OCI-LY7 (cell line): ENCODE data around the gene BICD2. TPM values are rescaled to one million over a fixed set of nuclear protein-coding genes. Genes with fewer than 3 reads are reported as not detected.

ENCODE experiments used
- BruUV-seq: library from RNA; stranded (reverse); fragments of 400-500 nt; replicated peaks from 2 replicates; lab custom pipeline; 2021; lab: Mats Ljungman, UMichigan
- CTCF ChIA-PET: fragments of 300-600 bp; sonication (Branson Sonifier 250); formaldehyde crosslinking; loops from one replicate; lab custom pipeline; 2022; ENCODE audit warnings: antibody characterized with exemption; ENCODE audit not compliant: unreplicated experiment; lab: Charles Lee
- POLR2A ChIA-PET: fragments of 300-600 bp; sonication (Branson Sonifier 250); formaldehyde crosslinking; loops from one replicate; lab custom pipeline; 2022; ENCODE audit warnings: antibody characterized with exemption; lab: Charles Lee
- DNase-seq: peaks from one replicate; pipeline ENCODE4 v3.0.0-alpha.2; 2015; ENCODE audit warnings: low spot score
- H2AFZ ChIP-seq: fragments of 200-600 bp; sonication (generic), shearing (Covaris generic); 2 replicates; pipeline ENCODE4 v1.6.1; 2014; ENCODE audit warnings: mild to moderate bottlenecking, antibody characterized with exemption, low read length, moderate library complexity
- H3K27ac ChIP-seq: fragments of 200-600 bp; sonication (generic); 2 replicates; pipeline ENCODE4 v1.5.1; 2014; ENCODE audit warnings: mixed run types, low read depth, mild to moderate bottlenecking, moderate library complexity, low read length, inconsistent platforms; ENCODE audit not compliant: poor library complexity, severe bottlenecking
- H3K36me3 ChIP-seq: fragments of 200-600 bp; sonication (generic); 2 replicates; pipeline ENCODE4 v1.6.1; 2014; ENCODE audit warnings: mild to moderate bottlenecking, antibody characterized with exemption, low read length, moderate library complexity, mixed read lengths; ENCODE audit not compliant: insufficient read depth
- H3K4me1 ChIP-seq: fragments of 200-600 bp; sonication (generic); 2 replicates; pipeline ENCODE4 v1.5.1; 2014; ENCODE audit warnings: mild to moderate bottlenecking, low read length; ENCODE audit not compliant: insufficient read depth, poor library complexity, severe bottlenecking
- H3K4me2 ChIP-seq: fragments of 200-600 bp; sonication (generic); 2 replicates; pipeline ENCODE4 v1.6.1; 2014; ENCODE audit warnings: mild to moderate bottlenecking, low read length
- H3K4me3 ChIP-seq: fragments of 200-600 bp; sonication (generic); 2 replicates; pipeline ENCODE4 v1.5.1; 2014; ENCODE audit warnings: mild to moderate bottlenecking, low read depth, low read length; ENCODE audit not compliant: poor library complexity, severe bottlenecking
- H3K79me2 ChIP-seq: fragments of 200-600 bp; sonication (generic); 2 replicates; pipeline ENCODE4 v1.6.1; 2016; ENCODE audit warnings: low read depth, mild to moderate bottlenecking, low read length, moderate library complexity, mixed read lengths; ENCODE audit not compliant: insufficient read depth
- H3K9me2 ChIP-seq: fragments of 200-600 bp; sonication (generic); 2 replicates; pipeline ENCODE4 v1.6.1; 2016; ENCODE audit warnings: mild to moderate bottlenecking, low read length, mixed read lengths; ENCODE audit not compliant: insufficient read depth
- H3K9me3 ChIP-seq: fragments of 200-600 bp; sonication (generic); 2 replicates; pipeline ENCODE4 v1.6.1; 2014; ENCODE audit warnings: mild to moderate bottlenecking, mixed run types, low read length, mixed read lengths
- H4K20me1 ChIP-seq: fragments of 200-600 bp; sonication (generic); 2 replicates; pipeline ENCODE4 v1.6.1; 2014; ENCODE audit warnings: mild to moderate bottlenecking, antibody characterized with exemption, low read length, moderate library complexity, mixed read lengths; ENCODE audit not compliant: insufficient read depth
- CTCF ChIP-seq: fragments of 200-600 bp; sonication (generic); conservative IDR thresholded peaks from 2 replicates; pipeline ENCODE4 v1.5.1; 2014; ENCODE audit warnings: mild to moderate bottlenecking, antibody characterized with exemption, low read length, moderate library complexity, mixed read lengths
- EZH2phosphoT487 ChIP-seq: fragments of 200-600 bp; sonication (generic); IDR thresholded peaks from 2 replicates; pipeline ENCODE4 v1.6.1; 2018; ENCODE audit warnings: low read depth, borderline replicate concordance, mild to moderate bottlenecking, mixed run types, antibody characterized with exemption, low read length, moderate library complexity, mixed read lengths
- intact Hi-C: fragments of 100-400 bp; cut with micrococcal nuclease; formaldehyde crosslinking; loops from one replicate; pipeline ENCODE4 v1.10.0; 2022; ENCODE audit not compliant: unreplicated experiment
- total RNA-seq, 2 experiments: library from RNA; depleted of rRNA in 1 of 2; stranded (reverse); fragments of >200 nt in 1 of 2; shearing (Covaris generic) in 1 of 2; gene quantifications; 2 replicates each; pipeline ENCODE4 v1.2.3, GENCODE V29; 2014 to 2022

The BICD2 gene
- total RNA-seq, 2 experiments from 2014 or later, result 46.5 to 71.0 TPM

DNA sequence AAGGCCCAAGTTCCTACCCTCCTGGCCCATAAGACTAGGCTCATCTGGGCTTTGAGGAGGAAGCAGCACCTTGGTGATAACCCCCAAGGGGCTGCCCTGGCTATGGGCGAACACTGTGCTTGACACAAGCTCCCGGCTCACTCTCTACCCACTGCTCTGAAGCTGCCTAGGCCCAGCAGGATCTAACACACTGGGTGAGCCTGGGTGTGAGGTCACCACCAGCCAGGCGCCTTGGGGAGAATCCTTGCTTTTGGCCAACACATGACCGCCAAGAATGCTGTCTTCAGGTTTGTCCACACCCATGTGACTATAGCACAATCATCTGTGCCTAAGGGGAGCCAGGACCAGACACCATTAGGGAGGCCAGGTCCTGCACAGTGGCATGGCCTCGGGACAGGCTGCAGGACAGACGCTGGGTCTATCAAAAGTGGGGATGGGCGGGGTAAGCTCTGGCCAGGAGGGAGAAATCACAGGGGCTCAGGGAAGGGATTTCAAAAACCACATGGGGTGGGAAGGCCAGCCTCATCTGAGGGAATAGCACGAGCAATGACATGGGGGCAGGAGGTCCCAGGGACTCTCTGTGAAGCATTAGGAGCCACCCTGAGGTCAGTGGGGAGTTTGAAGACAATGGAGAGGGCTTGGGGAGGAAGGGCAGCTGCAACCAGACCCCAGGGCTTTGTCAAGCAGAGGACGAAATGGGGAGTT lies 29.6 kb downstream of the BICD2 start:
- intact Hi-C loops, result no loop called here
- no peaks in the 10 kb centered on the region for H3K9me3 ChIP-seq
- H3K27ac ChIP-seq, result peak overlapping the region; percentile 8
- TF ChIP-seq CTCF (no peak), EZH2phosphoT487 (no peak)
- peak; percentile 39 for DNase-seq
- H3K9me2 ChIP-seq, result no peaks in the 10 kb centered on the region
- BruUV-seq, result no TSS peak
- POLR2A ChIA-PET, result interaction anchor here (2.1 kb wide), 1 partner anchor 14 kb away, joined by 4 read pairs; no protein-coding TSS in a partner anchor
- no peak overlapping the region for H2AFZ ChIP-seq
- peaks cover 15% of the 10 kb centered on the region for H4K20me1 ChIP-seq
- H3K79me2 ChIP-seq, result peaks cover 76% of the 10 kb centered on the region
- no peak overlapping the region for H3K4me3 ChIP-seq
- H3K36me3 ChIP-seq, result no peaks in the 10 kb centered on the region
- peaks cover 71% of the 10 kb centered on the region for H3K4me1 ChIP-seq
- peak overlapping the region; percentile 14; the same call in 1 of the 2 replicates for H3K4me2 ChIP-seq
- CTCF ChIA-PET, result no interaction called here

DNA sequence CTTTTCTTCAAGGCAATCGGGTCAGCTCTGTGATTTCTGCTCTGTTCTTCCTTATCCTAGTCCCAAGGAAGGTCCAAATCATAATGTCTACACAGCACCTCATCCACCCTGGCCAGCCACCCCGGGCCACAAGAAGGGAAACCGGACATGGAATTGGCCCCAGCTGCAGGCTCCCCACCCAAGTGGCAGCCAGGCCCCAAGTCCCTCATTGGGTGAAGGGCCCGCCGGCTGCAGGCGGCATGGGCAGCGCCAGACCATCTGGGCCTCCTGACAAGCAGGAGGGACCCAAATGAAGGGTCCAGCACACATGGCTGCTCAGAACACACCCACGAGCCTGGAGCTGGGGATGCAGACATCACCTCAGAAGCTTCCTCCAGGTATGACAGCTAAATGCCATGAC lies 33.7 kb downstream of the BICD2 start:
- H3K36me3 ChIP-seq, result peaks cover 26% of the 10 kb centered on the region; the same call in 1 of the 2 replicates
- intact Hi-C loops, result no loop called here
- BruUV-seq, result no TSS peak
- ChIA-PET CTCF (interaction anchor here (1.0 kb wide), 1 partner anchor 26 kb away, joined by 3 read pairs; no protein-coding TSS in a partner anchor), POLR2A (interaction anchor here (0.6 to 2.1 kb wide), 2 partner anchors 10 to 26 kb away, joined by 3 to 7 read pairs; no protein-coding TSS in a partner anchor)
- H3K4me1 ChIP-seq, result peaks cover 83% of the 10 kb centered on the region
- H3K79me2 ChIP-seq, result peaks cover 78% of the 10 kb centered on the region
- H3K4me3 ChIP-seq, result no peak overlapping the region
- no peak overlapping the region for H2AFZ ChIP-seq
- H3K4me2 ChIP-seq, result peak overlapping the region; percentile 82
- TF ChIP-seq CTCF (no peak), EZH2phosphoT487 (no peak)
- no peak for DNase-seq
- H3K9me3 ChIP-seq, result no peaks in the 10 kb centered on the region
- peaks cover 7% of the 10 kb centered on the region; the same call in 1 of the 2 replicates for H4K20me1 ChIP-seq
- peak overlapping the region; percentile 83 for H3K27ac ChIP-seq
- H3K9me2 ChIP-seq, result no peaks in the 10 kb centered on the region
